ENCODE measurements around the gene AIRE. TPM values are rescaled to one million over a fixed set of nuclear protein-coding genes. Genes with fewer than 3 reads are reported as not detected.

AIRE gene
- total and polyA plus RNA-seq, 8 donors: 0.18 to 0.87 TPM; not detected in 6

DNA sequence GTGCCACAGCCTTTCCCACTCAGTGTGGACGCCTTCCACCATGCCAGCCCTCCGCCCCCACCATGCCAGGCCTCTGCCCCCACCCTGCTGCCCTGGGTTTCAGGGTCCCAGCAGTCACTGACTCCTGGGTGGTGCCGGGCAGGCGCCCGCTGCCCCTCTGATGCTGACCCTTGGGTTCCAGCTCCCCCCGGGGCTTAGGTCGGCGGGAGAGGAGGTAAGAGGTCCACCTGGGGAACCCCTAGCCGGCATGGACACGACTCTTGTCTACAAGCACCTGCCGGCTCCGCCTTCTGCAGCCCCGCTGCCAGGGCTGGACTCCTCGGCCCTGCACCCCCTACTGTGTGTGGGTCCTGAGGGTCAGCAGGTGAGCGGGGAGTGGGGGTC, 7.1 kb downstream of the AIRE start:
- intact Hi-C loops (cut with DNase I; ENCODE audit: low total_unique reads): no loop called here
- Histone ChIP-seq H3K9me3 (no peaks in the 10 kb centered on the region), H3K36me3 (no peaks in the 10 kb centered on the region), H3K4me3 (no peak overlapping the region), H3K4me1 (peaks cover 8 to 21% (median 19%) of the 10 kb centered on the region in 4 donors), H3K27ac (no peak overlapping the region), H3K27me3 (peaks cover 0 to 54% (median 0%) of the 10 kb centered on the region in 3 donors)
- TF ChIP-seq POLR2A (IDR thresholded peaks at IDR 0.05) (no peak), EP300 (IDR thresholded peaks at IDR 0.05) (no peak), CTCF (IDR thresholded peaks at IDR 0.05) (no peak), POLR2AphosphoS5 (IDR thresholded peaks at IDR 0.05) (no peak)
- DNase-seq: no peak
- 73 to 87% (median 81%) methylated on average over 3 to 15 of the region's 15 CpGs for WGBS, 5 donors

DNA sequence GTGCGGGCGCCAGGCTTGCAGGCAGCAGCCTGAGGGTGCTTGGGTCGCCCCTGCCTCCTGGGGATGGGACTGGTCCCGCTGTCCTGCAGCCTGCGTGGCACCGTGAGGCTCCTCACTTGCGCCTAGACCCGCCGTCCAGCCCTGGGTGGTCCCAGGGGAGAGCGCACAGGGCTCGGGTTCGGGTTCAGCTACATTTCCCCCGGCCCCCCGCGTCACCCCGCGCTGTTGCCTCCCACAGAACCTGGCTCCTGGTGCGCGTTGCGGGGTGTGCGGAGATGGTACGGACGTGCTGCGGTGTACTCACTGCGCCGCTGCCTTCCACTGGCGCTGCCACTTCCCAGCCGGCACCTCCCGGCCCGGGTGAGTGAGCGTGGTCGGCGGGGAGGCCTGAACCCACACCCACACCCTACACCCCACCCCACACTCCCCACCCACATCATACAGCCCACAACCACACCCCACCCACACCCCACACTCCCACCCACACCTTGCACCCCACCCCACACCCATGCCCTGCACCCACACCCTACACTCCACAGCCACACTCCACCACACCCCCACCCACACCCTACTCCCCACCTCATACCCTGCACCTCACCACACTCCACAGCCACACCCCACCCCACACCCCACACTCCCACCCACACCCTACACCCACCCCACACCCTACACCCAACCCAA, 8.0 kb downstream of the AIRE start:
- Histone ChIP-seq H3K4me1 (peaks cover 10 to 28% (median 24%) of the 10 kb centered on the region in 4 donors), H3K9me3 (no peaks in the 10 kb centered on the region), H3K36me3 (no peaks in the 10 kb centered on the region), H3K27me3 (peaks cover 0 to 45% (median 0%) of the 10 kb centered on the region in 3 donors), H3K4me3 (no peak overlapping the region), H3K27ac (no peak overlapping the region)
- TF ChIP-seq EP300 (IDR thresholded peaks at IDR 0.05): no peak
- no peak for TF ChIP-seq CTCF (IDR thresholded peaks at IDR 0.05)
- TF ChIP-seq POLR2A (IDR thresholded peaks at IDR 0.05): no peak
- no peak for TF ChIP-seq POLR2AphosphoS5 (IDR thresholded peaks at IDR 0.05)
- no peak for DNase-seq
- intact Hi-C loops (cut with DNase I; ENCODE audit: low total_unique reads): no loop called here
- WGBS, 5 donors: 81 to 90% (median 88%) methylated on average over 23 to 33 of the region's 33 CpGs

GRCh38 chr21:44294391-44295162, 8.9 kb downstream of the AIRE start:
- no peak overlapping the region for H3K4me3 ChIP-seq
- WGBS, 5 donors: 41 to 71% (median 67%) methylated on average over 16 to 26 of the region's 26 CpGs

More at GRCh38 chr21:44294391-44295162, 8.9 kb downstream of the AIRE start:
- no peaks in the 10 kb centered on the region for H3K9me3 ChIP-seq
- no peaks in the 10 kb centered on the region for H3K36me3 ChIP-seq
- H3K27ac ChIP-seq: no peak overlapping the region
- intact Hi-C loops (cut with DNase I; ENCODE audit: low total_unique reads): no loop called here
- peak; percentile 34 to 81 for DNase-seq
- H3K27me3 ChIP-seq: peaks cover 0 to 44% (median 0%) of the 10 kb centered on the region in 3 donors
- peaks cover 15 to 37% (median 32%) of the 10 kb centered on the region in 4 donors for H3K4me1 ChIP-seq
- TF ChIP-seq EP300 (IDR thresholded peaks at IDR 0.05) (no peak), CTCF (IDR thresholded peaks at IDR 0.05) (no peak), POLR2AphosphoS5 (IDR thresholded peaks at IDR 0.05) (no peak), POLR2A (IDR thresholded peaks at IDR 0.05) (no peak)
